ENCODE measurements around the gene LIPM.
A peak's percentile ranks its signal among the peaks of the same experiment; 100 is the strongest.

The LIPM gene

GRCh38 chr10:88786032-88786770 lies 16.3 kb upstream of the LIPM start:
- no peak overlapping the region for H3K4me3 ChIP-seq (ENCODE audit: low read depth, low read length)
- no peak for DNase-seq (ENCODE audit: low read depth)
- no peak for TF ChIP-seq CTCF (IDR thresholded peaks at IDR 0.05; ENCODE audit: control insufficient read depth, extremely low read depth, insufficient read depth)

- TF ChIP-seq CTCF (IDR thresholded peaks at IDR 0.05; ENCODE audit: control insufficient read depth, extremely low read depth, insufficient read depth): no peak
- no peak for DNase-seq (ENCODE audit: low read depth)
- H3K4me3 ChIP-seq (ENCODE audit: low read depth, low read length): no peak overlapping the region
Observed at GRCh38 chr10:88787463-88787862, 15.1 kb upstream of the LIPM start.

GRCh38 chr10:88788924-88789323 lies 13.6 kb upstream of the LIPM start:
- TF ChIP-seq CTCF (IDR thresholded peaks at IDR 0.05; ENCODE audit: control insufficient read depth, extremely low read depth, insufficient read depth): no peak
- H3K4me3 ChIP-seq (ENCODE audit: low read depth, low read length): no peak overlapping the region

GRCh38 chr10:88791924-88792323 lies 10.6 kb upstream of the LIPM start:
- DNase-seq (ENCODE audit: low read depth): no peak
- no peak overlapping the region for H3K4me3 ChIP-seq (ENCODE audit: low read depth, low read length)
- peak; percentile 42 for TF ChIP-seq CTCF (IDR thresholded peaks at IDR 0.05; ENCODE audit: control insufficient read depth, extremely low read depth, insufficient read depth)

More at GRCh38 chr10:88788924-88789323, 13.6 kb upstream of the LIPM start:
- DNase-seq (ENCODE audit: low read depth): no peak

- TF ChIP-seq CTCF (IDR thresholded peaks at IDR 0.05; ENCODE audit: control insufficient read depth, extremely low read depth, insufficient read depth): no peak
- H3K4me3 ChIP-seq (ENCODE audit: low read depth, low read length): no peak overlapping the region
- DNase-seq (ENCODE audit: low read depth): no peak
Observed at GRCh38 chr10:88792661-88793060, 9.9 kb upstream of the LIPM start.

GRCh38 chr10:88793712-88794299 lies 8.7 kb upstream of the LIPM start:
- no peak overlapping the region for H3K4me3 ChIP-seq (ENCODE audit: low read depth, low read length)
- TF ChIP-seq CTCF (IDR thresholded peaks at IDR 0.05; ENCODE audit: control insufficient read depth, extremely low read depth, insufficient read depth): no peak
- no peak for DNase-seq (ENCODE audit: low read depth)

Measured in LNCaP clone FGC (cell line).